H9 (cell line): ENCODE results near the gene CEP128. TPM values are rescaled to one million over a fixed set of nuclear protein-coding genes. Genes with fewer than 3 reads are reported as not detected.

ENCODE experiments used
- DNase-seq: peaks from one replicate; pipeline ENCODE4 v3.0.0-alpha.2; 2017
- H2AFZ ChIP-seq: one replicate; pipeline ENCODE4 v1.6.1; 2013; ENCODE audit warnings: mild to moderate bottlenecking, low read length, control low read depth, moderate library complexity
- H2AK5ac ChIP-seq: 2 replicates; pipeline ENCODE4 v1.6.1; 2013; ENCODE audit warnings: low read length, control low read depth, mixed read lengths; ENCODE audit not compliant: insufficient read length
- H2BK120ac ChIP-seq: one replicate; pipeline ENCODE4 v1.6.1; 2013; ENCODE audit warnings: low read depth, mild to moderate bottlenecking, low read length, control low read depth, inconsistent platforms; ENCODE audit not compliant: poor library complexity, severe bottlenecking
- H2BK12ac ChIP-seq: 2 replicates; pipeline ENCODE4 v1.6.1; 2013; ENCODE audit warnings: low read length, control low read depth, mixed read lengths, low read depth; ENCODE audit not compliant: insufficient read length
- H2BK15ac ChIP-seq: 2 replicates; pipeline ENCODE4 v1.6.1; 2013; ENCODE audit warnings: low read depth, low read length, control low read depth
- H2BK20ac ChIP-seq: one replicate; pipeline ENCODE4 v1.6.1; 2013; ENCODE audit warnings: low read depth, mild to moderate bottlenecking, low read length, control low read depth, inconsistent platforms; ENCODE audit not compliant: poor library complexity, severe bottlenecking
- H2BK5ac ChIP-seq: 2 replicates; pipeline ENCODE4 v1.6.1; 2013; ENCODE audit warnings: low read length, control low read depth, mixed read lengths; ENCODE audit not compliant: insufficient read length
- H3K14ac ChIP-seq: 2 replicates; pipeline ENCODE4 v1.6.1; 2013; ENCODE audit warnings: low read length, control low read depth; ENCODE audit not compliant: insufficient read depth
- H3K18ac ChIP-seq: 2 replicates; pipeline ENCODE4 v1.6.1; 2013; ENCODE audit warnings: low read depth, mild to moderate bottlenecking, mixed read lengths, low read length, control low read depth; ENCODE audit not compliant: insufficient read length
- H3K23ac ChIP-seq: 2 replicates; pipeline ENCODE4 v1.6.1; 2013; ENCODE audit warnings: low read length, control low read depth, mixed read lengths, low read depth; ENCODE audit not compliant: insufficient read length
- H3K23me2 ChIP-seq: 2 replicates; pipeline ENCODE4 v1.6.1; 2013; ENCODE audit warnings: low read depth, mild to moderate bottlenecking, mixed read lengths, low read length, control low read depth; ENCODE audit not compliant: insufficient read length, poor library complexity, severe bottlenecking
- H3K27ac ChIP-seq: 2 replicates; pipeline ENCODE4 v1.5.1; 2013; ENCODE audit warnings: low read length, control low read depth, mixed read lengths, low read depth; ENCODE audit not compliant: insufficient read length
- H3K27me3 ChIP-seq: 2 replicates; pipeline ENCODE4 v1.6.1; 2013; ENCODE audit warnings: low read length, control low read depth, inconsistent platforms; ENCODE audit not compliant: insufficient read depth
- H3K4ac ChIP-seq: 2 replicates; pipeline ENCODE4 v1.6.1; 2013; ENCODE audit warnings: low read depth, mild to moderate bottlenecking, control low read depth, inconsistent platforms, low read length, moderate library complexity
- H3K4me1 ChIP-seq: 2 replicates; pipeline ENCODE4 v1.6.1; 2013; ENCODE audit warnings: low read length, control low read depth, inconsistent platforms; ENCODE audit not compliant: insufficient read depth
- H3K4me2 ChIP-seq: 2 replicates; pipeline ENCODE4 v1.6.1; 2013; ENCODE audit warnings: low read length, control low read depth, mixed read lengths; ENCODE audit not compliant: insufficient read length, insufficient read depth
- H3K56ac ChIP-seq: 2 replicates; pipeline ENCODE4 v1.6.1; 2013; ENCODE audit warnings: low read depth, mild to moderate bottlenecking, mixed read lengths, low read length, control low read depth; ENCODE audit not compliant: insufficient read length
- H3K79me1 ChIP-seq: 2 replicates; pipeline ENCODE4 v1.6.1; 2013; ENCODE audit warnings: low read depth, mild to moderate bottlenecking, moderate library complexity, low read length, control low read depth, inconsistent platforms; ENCODE audit not compliant: insufficient read depth, poor library complexity, severe bottlenecking
- H3K79me2 ChIP-seq: 2 replicates; pipeline ENCODE4 v1.6.1; 2013; ENCODE audit warnings: low read length, control low read depth, inconsistent platforms; ENCODE audit not compliant: insufficient read depth
- H3K9ac ChIP-seq: 2 replicates; pipeline ENCODE4 v1.6.1; 2013; ENCODE audit warnings: low read length, control low read depth, mixed read lengths; ENCODE audit not compliant: insufficient read length; ENCODE audit errors: extremely low read depth
- H3K9me3 ChIP-seq: one replicate; pipeline ENCODE4 v1.6.1; 2013; ENCODE audit warnings: low read depth, low read length, inconsistent platforms; ENCODE audit not compliant: control insufficient read depth
- H3T11ph ChIP-seq: one replicate; pipeline ENCODE4 v1.6.1; 2013; ENCODE audit warnings: mild to moderate bottlenecking, low read length, control low read depth, inconsistent platforms
- H4K20me1 ChIP-seq: one replicate; pipeline ENCODE4 v1.6.1; 2013; ENCODE audit not compliant: control insufficient read depth, insufficient read length, insufficient read depth
- H4K5ac ChIP-seq: 2 replicates; pipeline ENCODE4 v1.6.1; 2013; ENCODE audit warnings: low read depth, mild to moderate bottlenecking, mixed read lengths, low read length, control low read depth; ENCODE audit not compliant: insufficient read length
- H4K8ac ChIP-seq: replicated peaks from 2 replicates; pipeline ENCODE4 v1.6.1; 2013; ENCODE audit warnings: low read length, control low read depth, mixed read lengths, low read depth; ENCODE audit not compliant: insufficient read length
- H4K91ac ChIP-seq: 2 replicates; pipeline ENCODE4 v1.6.1; 2013; ENCODE audit warnings: low read depth, mild to moderate bottlenecking, moderate library complexity, mixed read lengths, low read length, control low read depth; ENCODE audit not compliant: insufficient read length
- H3K27ac Mint-ChIP-seq, 3 experiments: 2 replicates in 2 of 3; 3 replicates in 1 of 3; pipeline ENCODE4 v1.8.0; 2020 to 2021; ENCODE audit warnings: mixed read lengths in 3 of 3, mild to moderate bottlenecking in 1 of 3, moderate library complexity in 1 of 3
- H3K27me3 Mint-ChIP-seq: 2 replicates; pipeline ENCODE4 v1.8.0; 2021; ENCODE audit warnings: low read depth, mild to moderate bottlenecking, moderate library complexity, mixed read lengths
- H3K36me3 Mint-ChIP-seq, 3 experiments: 2 replicates in 2 of 3; 3 replicates in 1 of 3; pipeline ENCODE4 v1.8.0; 2020 to 2021; ENCODE audit warnings: low read depth in 3 of 3, mixed read lengths in 3 of 3; ENCODE audit not compliant: insufficient read depth in 1 of 3
- H3K4me1 Mint-ChIP-seq, 2 experiments: 2 replicates each; pipeline ENCODE4 v1.8.0; 2020; ENCODE audit warnings: mixed read lengths in 2 of 2
- H3K4me3 Mint-ChIP-seq, 2 experiments: 2 replicates in 1 of 2; 3 replicates in 1 of 2; pipeline ENCODE4 v1.8.0; 2020 to 2021; ENCODE audit warnings: mild to moderate bottlenecking in 2 of 2, mixed read lengths in 2 of 2, moderate library complexity in 1 of 2
- H3K9me3 Mint-ChIP-seq, 2 experiments: 2 replicates in 1 of 2; 3 replicates in 1 of 2; pipeline ENCODE4 v1.8.0; 2020; ENCODE audit warnings: mild to moderate bottlenecking in 2 of 2, mixed read lengths in 2 of 2, moderate library complexity in 1 of 2
- WGBS: extraction: QIAGEN DNeasy Blood & Tissue Kit; methylation state at CpG from one replicate; pipeline ENCODE4 v1.1.7; 2013; ENCODE audit warnings: missing lambda C conversion rate, low lambda C conversion rate, mixed read lengths; ENCODE audit not compliant: insufficient read length; ENCODE audit errors: extremely low coverage; 5-methylcytosine and 5-hydroxymethylcytosine counted together
- total RNA-seq: library from RNA; stranded (reverse); gene quantifications from 2 replicates; pipeline ENCODE4 v1.2.1, GENCODE V29; 2021
- TF ChIP-seq, protein P1 (sequence below): fragments of 200-600 bp; sonication (generic); conservative IDR thresholded peaks from 3 replicates; pipeline ENCODE4 v1.8.0; 2021; ENCODE audit warnings: antibody characterized with exemption, mild to moderate bottlenecking

Gene CEP128
- total RNA-seq, 1 experiment from 2014 or later, result 16.3 TPM

- H4K5ac ChIP-seq, result no peak overlapping the region
- H4K8ac ChIP-seq, result no peak overlapping the region
- no peak overlapping the region for H3T11ph ChIP-seq
- Mint-ChIP-seq H3K27ac (no peak overlapping the region), H3K36me3 (no peaks in the 10 kb centered on the region; a peak in 1 of 7 replicates), H3K27me3 (no peaks in the 10 kb centered on the region), H3K4me3 (no peak overlapping the region), H3K9me3 (no peaks in the 10 kb centered on the region), H3K4me1 (no peaks in the 10 kb centered on the region)
- H3K4me1 ChIP-seq, result no peaks in the 10 kb centered on the region
- H2AK5ac ChIP-seq, result no peak overlapping the region
- no peak overlapping the region for H4K91ac ChIP-seq
- DNase-seq, result no peak
- no peak overlapping the region for H2BK5ac ChIP-seq
- H3K9me3 ChIP-seq, result no peaks in the 10 kb centered on the region
- no peak overlapping the region for H3K18ac ChIP-seq
- no peaks in the 10 kb centered on the region for H3K27me3 ChIP-seq
- no peak overlapping the region for H2AFZ ChIP-seq
- H2BK20ac ChIP-seq, result no peak overlapping the region
- no peaks in the 10 kb centered on the region for H4K20me1 ChIP-seq
- no peak overlapping the region for H3K23ac ChIP-seq
- no peak overlapping the region for H3K9ac ChIP-seq
- TF ChIP-seq, protein P1, sequence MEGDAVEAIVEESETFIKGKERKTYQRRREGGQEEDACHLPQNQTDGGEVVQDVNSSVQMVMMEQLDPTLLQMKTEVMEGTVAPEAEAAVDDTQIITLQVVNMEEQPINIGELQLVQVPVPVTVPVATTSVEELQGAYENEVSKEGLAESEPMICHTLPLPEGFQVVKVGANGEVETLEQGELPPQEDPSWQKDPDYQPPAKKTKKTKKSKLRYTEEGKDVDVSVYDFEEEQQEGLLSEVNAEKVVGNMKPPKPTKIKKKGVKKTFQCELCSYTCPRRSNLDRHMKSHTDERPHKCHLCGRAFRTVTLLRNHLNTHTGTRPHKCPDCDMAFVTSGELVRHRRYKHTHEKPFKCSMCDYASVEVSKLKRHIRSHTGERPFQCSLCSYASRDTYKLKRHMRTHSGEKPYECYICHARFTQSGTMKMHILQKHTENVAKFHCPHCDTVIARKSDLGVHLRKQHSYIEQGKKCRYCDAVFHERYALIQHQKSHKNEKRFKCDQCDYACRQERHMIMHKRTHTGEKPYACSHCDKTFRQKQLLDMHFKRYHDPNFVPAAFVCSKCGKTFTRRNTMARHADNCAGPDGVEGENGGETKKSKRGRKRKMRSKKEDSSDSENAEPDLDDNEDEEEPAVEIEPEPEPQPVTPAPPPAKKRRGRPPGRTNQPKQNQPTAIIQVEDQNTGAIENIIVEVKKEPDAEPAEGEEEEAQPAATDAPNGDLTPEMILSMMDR, result no peak
- no peak overlapping the region for H3K56ac ChIP-seq
- no peaks in the 10 kb centered on the region for H3K79me1 ChIP-seq
- no peak overlapping the region for H3K4ac ChIP-seq
- no CpG with 5 or more reads among the region's 5 CpGs for WGBS
- H3K14ac ChIP-seq, result no peak overlapping the region
- no peak overlapping the region for H2BK15ac ChIP-seq
- H3K23me2 ChIP-seq, result no peaks in the 10 kb centered on the region
- H2BK12ac ChIP-seq, result no peak overlapping the region
- H3K4me2 ChIP-seq, result no peak overlapping the region
- H3K27ac ChIP-seq, result no peak overlapping the region
- no peaks in the 10 kb centered on the region for H3K79me2 ChIP-seq
- H2BK120ac ChIP-seq, result no peak overlapping the region
These were observed 295.7 kb downstream of the CEP128 start for GRCh38 chr14:80645667-80646413.
